ENCODE results near the gene NOP10.
"Not testable (repeated sequence)": the region's sequence is repeated elsewhere in the genome, so short reads cannot be mapped to it uniquely, and the experiment has no call there.

The NOP10 gene

DNA sequence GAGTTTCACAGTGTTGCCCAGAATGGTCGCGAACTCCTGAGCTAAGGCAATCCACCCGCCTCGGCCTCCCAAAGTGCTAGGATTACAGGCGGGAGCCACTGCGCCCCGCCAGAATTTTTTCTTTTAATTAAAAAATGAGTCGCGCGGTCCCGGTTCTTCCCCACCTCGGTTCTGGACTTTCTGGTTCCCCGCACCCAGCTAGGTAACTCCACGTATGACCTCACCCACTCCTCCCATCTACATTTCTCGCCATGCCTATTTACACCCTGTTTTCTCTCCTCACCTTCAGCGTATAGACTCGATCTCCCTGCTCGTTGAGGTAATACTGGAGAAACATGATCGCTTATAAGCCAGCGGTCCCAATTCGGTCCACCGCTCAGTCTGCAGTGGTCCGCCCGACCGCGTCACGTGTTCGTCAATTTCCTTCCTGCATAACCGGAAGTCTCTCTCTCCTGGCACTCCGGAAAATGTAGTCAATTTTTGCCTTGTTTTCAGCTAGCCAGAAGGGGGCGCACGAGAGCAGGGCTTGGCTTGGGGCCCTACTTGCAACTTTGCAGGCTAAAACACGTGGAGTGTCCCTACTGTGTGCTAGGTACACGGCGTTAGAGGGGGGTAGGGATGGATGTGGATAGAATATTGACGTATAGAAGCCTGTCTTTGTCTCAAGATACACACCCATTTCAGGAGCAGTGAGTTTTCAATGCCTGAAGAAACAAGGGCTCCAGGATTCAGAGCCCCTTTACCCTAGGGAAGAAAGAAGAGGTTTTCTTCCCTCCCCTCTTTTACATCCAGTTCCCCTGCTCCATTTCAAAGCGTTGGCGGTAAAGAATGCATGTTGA lies at the start of gene NOP10, which contains the start of gene NUTM1:
NOP10 (minus strand) TSS at position 400 of the 839 bp plus-strand sequence; CDS start at position 337, 63 bp downstream.
NUTM1 (plus strand) TSS at position 579 of the 839 bp plus-strand sequence. CDS start 382 bp downstream, outside the sequence.
- peak; percentile 82 to 84 for DNase-seq

DNA sequence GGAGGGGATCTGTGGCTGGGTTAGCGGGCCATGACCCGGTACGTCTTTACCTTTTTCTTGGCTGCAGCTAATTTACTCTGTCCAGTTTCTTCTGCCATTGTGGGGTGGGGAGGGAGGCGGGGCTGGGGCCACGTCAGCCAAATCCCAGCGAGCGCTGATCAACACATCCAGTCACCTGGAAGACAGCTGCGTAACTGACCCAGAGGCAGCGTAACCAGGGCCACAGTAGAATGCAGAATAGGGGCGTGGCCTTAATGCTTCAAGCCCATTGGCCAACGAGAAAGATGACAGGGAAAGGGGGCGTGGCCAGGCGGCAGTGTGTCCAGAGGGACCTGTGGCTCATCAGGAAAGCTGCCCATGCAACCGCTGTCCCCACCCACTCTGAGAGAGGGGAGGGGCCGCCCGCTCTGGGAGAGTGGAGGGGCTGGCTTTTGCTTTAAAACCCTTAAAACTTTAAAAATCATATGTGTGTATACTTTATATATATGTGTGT lies 46.7 kb upstream of the NOP10 start:
- DNase-seq = not testable (repeated sequence)

GRCh38 chr15:34381829-34382521 lies 39.0 kb upstream of the NOP10 start:
- not testable (repeated sequence) for DNase-seq

- not testable (repeated sequence) for DNase-seq
Measured at GRCh38 chr15:34380491-34380890, 37.6 kb upstream of the NOP10 start.

DNA sequence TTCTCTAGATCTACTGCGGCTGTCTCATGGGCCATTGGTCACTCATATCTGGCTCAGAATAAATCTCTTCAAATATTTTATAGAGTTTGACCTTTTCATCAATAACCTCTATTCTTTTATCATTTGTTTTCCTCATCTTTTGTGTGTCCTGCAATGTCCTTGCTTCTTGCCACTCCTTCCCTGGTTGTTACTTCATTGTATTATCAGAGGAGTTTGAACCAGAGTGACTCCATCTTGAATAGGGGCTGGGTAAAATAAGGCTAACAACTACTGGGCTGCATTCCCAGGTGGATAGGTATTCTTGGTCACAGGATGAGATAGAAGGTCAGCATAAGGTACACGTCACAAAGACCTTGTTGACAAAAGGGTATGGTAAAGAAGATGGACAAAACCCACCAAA lies 33.9 kb upstream of the NOP10 start:
- DNase-seq = no peak

GRCh38 chr15:34375541-34375940 lies 32.6 kb upstream of the NOP10 start:
- DNase-seq = not testable (repeated sequence)

GRCh38 chr15:34374816-34375215 lies 31.9 kb upstream of the NOP10 start:
- no peak for DNase-seq

DNA sequence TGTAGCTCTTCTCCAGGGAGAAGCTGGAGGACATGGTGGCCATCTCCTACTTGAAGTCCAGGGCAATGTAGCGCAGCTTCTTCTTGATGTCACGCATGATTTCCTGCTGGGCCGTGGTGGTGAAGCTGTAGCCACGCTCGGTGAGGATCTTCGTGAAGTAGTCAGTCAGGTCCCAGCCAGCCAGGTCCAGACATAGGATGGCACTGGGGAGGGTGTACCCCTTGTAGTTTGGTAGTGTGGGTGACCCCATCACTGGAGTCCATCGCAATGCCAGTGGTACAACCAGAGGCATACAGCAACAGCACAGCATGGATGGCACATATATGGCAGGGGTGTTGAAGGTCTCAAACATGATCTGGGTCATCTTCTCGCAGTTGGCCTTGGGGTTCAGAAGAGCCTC lies 31.0 kb upstream of the NOP10 start:
- DNase-seq = no peak

- no peak for DNase-seq
Measured at GRCh38 chr15:34370643-34371042, 27.7 kb upstream of the NOP10 start.

GRCh38 chr15:34370129-34370528 lies 27.2 kb upstream of the NOP10 start:
- no peak for DNase-seq

- peak; percentile 42 to 55 for DNase-seq
Measured at GRCh38 chr15:34367101-34368081, 24.5 kb upstream of the NOP10 start, which contains the start of gene LPCAT4. Gene LPCAT4 (minus strand): TSS chr15:34367196. CDS start chr15:34367100, 96 bp downstream.

GRCh38 chr15:34366271-34367065 lies 23.5 kb upstream of the NOP10 start:
- peak; percentile 2 to 25 for DNase-seq

DNA sequence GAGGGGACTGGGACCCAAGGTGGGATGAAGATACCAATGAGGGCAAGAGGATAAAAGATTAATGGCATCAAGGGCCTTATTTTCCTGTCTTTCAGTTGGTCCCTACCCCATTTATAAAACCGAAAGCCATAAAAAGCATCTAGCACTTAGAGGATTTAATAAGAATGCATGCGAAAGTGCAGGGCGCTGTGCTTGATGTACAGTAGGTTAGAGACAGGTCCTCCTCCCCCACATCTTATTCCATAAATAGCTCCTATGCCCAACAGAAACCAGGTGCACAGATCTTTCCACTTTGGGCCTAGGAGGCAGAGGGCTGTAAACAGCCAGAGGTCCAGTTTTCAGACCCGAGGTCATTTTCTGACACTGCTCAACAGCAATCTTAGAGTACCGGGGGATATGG lies 22.9 kb upstream of the NOP10 start:
- DNase-seq = no peak

DNA sequence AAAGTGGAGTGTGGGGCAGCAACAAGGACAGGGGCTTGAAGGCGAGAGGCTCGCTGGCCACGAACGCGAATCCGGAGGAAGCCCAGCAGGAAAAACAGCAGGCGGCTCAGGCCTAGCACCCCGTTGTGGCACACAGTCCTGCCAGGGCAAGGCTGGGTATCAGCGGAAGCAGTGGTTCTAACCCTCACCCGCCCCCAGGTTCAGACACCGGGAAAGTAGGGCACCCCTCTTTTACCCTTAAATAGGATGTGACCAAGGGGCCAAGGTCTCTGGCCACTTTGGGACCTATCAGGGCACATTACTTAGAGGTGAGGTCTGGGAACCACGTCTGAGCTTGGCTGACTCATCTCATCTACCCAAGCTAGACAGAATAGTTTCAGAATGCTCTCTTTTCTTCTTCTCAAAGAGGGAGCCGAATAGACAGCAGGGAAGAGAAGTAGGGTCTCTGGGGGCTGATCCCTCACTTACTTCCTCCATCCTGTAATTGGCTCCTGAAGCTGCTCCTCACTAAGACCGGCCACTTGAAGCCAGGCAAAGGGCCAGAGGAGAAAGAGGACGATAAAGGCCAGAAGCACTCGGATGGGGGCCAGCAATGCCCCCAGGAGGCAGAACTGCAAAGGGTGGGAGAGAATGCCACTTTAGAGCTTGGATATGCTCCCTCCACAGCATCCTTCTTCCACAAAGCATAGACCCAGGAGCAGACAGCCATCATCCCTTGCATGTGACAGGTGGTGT lies 22.3 kb upstream of the NOP10 start:
- DNase-seq = peak; percentile 1 to 2

- DNase-seq = no peak
Measured at GRCh38 chr15:34364041-34364440, 21.1 kb upstream of the NOP10 start.

GRCh38 chr15:34362047-34362773 lies 19.3 kb upstream of the NOP10 start:
- DNase-seq = no peak

GRCh38 chr15:34361278-34361677 lies 18.3 kb upstream of the NOP10 start:
- no peak for DNase-seq

- no peak for DNase-seq
Measured at GRCh38 chr15:34360298-34360697, 17.4 kb upstream of the NOP10 start.

- no peak for DNase-seq
Measured at GRCh38 chr15:34359416-34359815, 16.5 kb upstream of the NOP10 start.

DNA sequence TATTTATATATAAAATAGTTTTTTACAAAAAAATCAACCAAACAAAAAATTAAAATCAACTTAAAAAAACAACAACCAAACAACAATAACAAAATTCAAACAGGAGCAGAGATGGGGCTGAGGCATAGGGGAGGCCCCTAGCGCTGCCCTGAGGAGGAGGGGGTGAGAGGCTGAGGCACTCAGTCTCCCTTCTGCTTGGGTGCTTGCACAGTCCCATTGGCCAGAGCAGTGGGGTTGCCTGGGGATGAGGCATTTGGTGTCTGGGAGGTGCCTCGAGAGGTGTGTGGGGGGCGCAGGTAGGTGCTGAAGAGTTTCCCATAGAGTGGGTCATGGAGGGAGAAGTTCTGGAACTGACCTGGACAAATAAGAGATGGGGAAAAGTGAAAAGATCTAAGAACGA lies 16.0 kb upstream of the NOP10 start:
- DNase-seq = no peak

Data from Kasumi-1 (cell line).